DND-41 (cell line): ENCODE results near the gene JAGN1.
"Not testable (repeated sequence)": the region's sequence is repeated elsewhere in the genome, so short reads cannot be mapped to it uniquely, and the experiment has no call there.

Experiments used
- ATAC-seq: fragments of 200-7000 bp; cut with Tn5 transposase; 3 replicates; pipeline ENCODE4 v1.9.1; 2021; ENCODE audit warnings: low read depth; ENCODE audit not compliant: insufficient read depth
- DNase-seq: peaks from one replicate; pipeline ENCODE4 v3.0.0-alpha.2; 2020
- H2AFZ ChIP-seq: 2 replicates; pipeline ENCODE4 v1.6.0; 2012; ENCODE audit warnings: low read depth, low read length
- H3K27ac ChIP-seq: 2 replicates; pipeline ENCODE4 v1.5.1; 2012; ENCODE audit warnings: low read length, inconsistent platforms
- H3K27me3 ChIP-seq: fragments of 200-600 bp; sonication (generic); 2 replicates; pipeline ENCODE4 v1.6.0; 2012; ENCODE audit warnings: low read length, mild to moderate bottlenecking, inconsistent platforms; ENCODE audit not compliant: insufficient read depth, poor library complexity
- H3K36me3 ChIP-seq: 2 replicates; pipeline ENCODE4 v1.5.1; 2012; ENCODE audit warnings: low read length, inconsistent platforms; ENCODE audit not compliant: insufficient read depth
- H3K4me1 ChIP-seq: 2 replicates; pipeline ENCODE4 v1.5.1; 2012; ENCODE audit warnings: mild to moderate bottlenecking, low read length; ENCODE audit not compliant: insufficient read depth
- H3K4me2 ChIP-seq: 2 replicates; pipeline ENCODE4 v1.6.0; 2012; ENCODE audit warnings: mild to moderate bottlenecking, moderate library complexity, low read length, inconsistent platforms; ENCODE audit not compliant: insufficient read depth
- H3K4me3 ChIP-seq, 2 experiments: fragments of 200-600 bp in 1 of 2; shearing (Covaris generic) in 1 of 2; 2 replicates each; pipeline ENCODE4 v1.5.1; 2012 to 2016; ENCODE audit warnings: inconsistent platforms in 2 of 2, low read length in 2 of 2, mild to moderate bottlenecking in 2 of 2, low read depth in 1 of 2, moderate library complexity in 1 of 2
- H3K79me2 ChIP-seq: 2 replicates; pipeline ENCODE4 v1.6.0; 2012; ENCODE audit warnings: low read length, inconsistent platforms; ENCODE audit not compliant: insufficient read depth
- H3K9ac ChIP-seq: 2 replicates; pipeline ENCODE4 v1.6.0; 2012; ENCODE audit warnings: low read depth, mild to moderate bottlenecking, inconsistent platforms, low read length, moderate library complexity
- H3K9me3 ChIP-seq: 2 replicates; pipeline ENCODE4 v1.5.1; 2012; ENCODE audit warnings: low read length, moderate library complexity, mild to moderate bottlenecking, inconsistent platforms; ENCODE audit not compliant: insufficient read depth, severe bottlenecking
- H4K20me1 ChIP-seq: 2 replicates; pipeline ENCODE4 v1.6.0; 2012; ENCODE audit warnings: low read length; ENCODE audit not compliant: insufficient read depth
- CTCF ChIP-seq: IDR thresholded peaks from 2 replicates; pipeline ENCODE4 v1.5.1; 2012; ENCODE audit warnings: borderline replicate concordance, low read length, moderate library complexity, mild to moderate bottlenecking; ENCODE audit not compliant: poor library complexity, severe bottlenecking; ENCODE audit errors: extremely low read depth
- EZH2 ChIP-seq: IDR thresholded peaks from 3 replicates; pipeline ENCODE4 v1.6.1; 2012; ENCODE audit warnings: borderline replicate concordance, low read depth, mild to moderate bottlenecking, moderate library complexity, low read length, inconsistent platforms; ENCODE audit not compliant: severe bottlenecking

The JAGN1 gene

GRCh38 chr3:9863058-9863772 is 27.2 kb upstream of the JAGN1 start:
- Histone ChIP-seq H3K9me3 (no peaks in the 10 kb centered on the region), H3K4me3 (no peak overlapping the region), H2AFZ (no peak overlapping the region), H3K79me2 (no peaks in the 10 kb centered on the region), H3K9ac (no peak overlapping the region), H3K4me2 (no peak overlapping the region), H4K20me1 (no peaks in the 10 kb centered on the region), H3K27me3 (no peaks in the 10 kb centered on the region), H3K4me1 (no peaks in the 10 kb centered on the region), H3K27ac (no peak overlapping the region), H3K36me3 (no peaks in the 10 kb centered on the region)
- no peak for ATAC-seq
- no peak for TF ChIP-seq CTCF
- TF ChIP-seq EZH2: no peak
- no peak for DNase-seq

GRCh38 chr3:9864200-9864927 is 26.0 kb upstream of the JAGN1 start:
- Histone ChIP-seq H3K9ac (no peak overlapping the region), H3K36me3 (no peaks in the 10 kb centered on the region), H3K27me3 (no peaks in the 10 kb centered on the region), H4K20me1 (no peaks in the 10 kb centered on the region), H3K4me3 (no peak overlapping the region), H3K27ac (no peak overlapping the region), H3K79me2 (no peaks in the 10 kb centered on the region), H3K4me1 (no peaks in the 10 kb centered on the region), H3K4me2 (no peak overlapping the region), H3K9me3 (no peaks in the 10 kb centered on the region), H2AFZ (no peak overlapping the region)
- TF ChIP-seq EZH2 (no peak), CTCF (no peak)
- DNase-seq (no peak), ATAC-seq (no peak)

- H3K27me3 ChIP-seq, H4K20me1 ChIP-seq, H3K4me1 ChIP-seq, H3K4me3 ChIP-seq, H3K9me3 ChIP-seq, DNase-seq, ATAC-seq, H3K27ac ChIP-seq, H3K36me3 ChIP-seq, H3K9ac ChIP-seq, H3K4me2 ChIP-seq, H2AFZ ChIP-seq, H3K79me2 ChIP-seq: not testable (repeated sequence)
Measured at GRCh38 chr3:9865125-9865637, 25.2 kb upstream of the JAGN1 start.

GRCh38 chr3:9866639-9867038 is 23.8 kb upstream of the JAGN1 start:
- H3K9me3 ChIP-seq: no peaks in the 10 kb centered on the region
- ATAC-seq (no peak), DNase-seq (no peak)
- no peak for TF ChIP-seq CTCF
- no peak for TF ChIP-seq EZH2
- H2AFZ ChIP-seq: no peak overlapping the region
- H4K20me1 ChIP-seq: no peaks in the 10 kb centered on the region
- no peaks in the 10 kb centered on the region for H3K36me3 ChIP-seq
- no peak overlapping the region for H3K9ac ChIP-seq
- H3K79me2 ChIP-seq: no peaks in the 10 kb centered on the region
- H3K4me1 ChIP-seq: no peaks in the 10 kb centered on the region
- H3K4me2 ChIP-seq: no peak overlapping the region
- H3K27me3 ChIP-seq: no peaks in the 10 kb centered on the region
- no peak overlapping the region for H3K27ac ChIP-seq
- no peak overlapping the region for H3K4me3 ChIP-seq
